Testis (tissue), 3 donors: ENCODE measurements around the gene SLC39A13. TPM values are rescaled to one million over a fixed set of nuclear protein-coding genes. Genes with fewer than 3 reads are reported as not detected.

Experiments
- DNase-seq: peaks from one replicate; pipeline ENCODE4 v3.0.0-alpha.2; 2019
- H3K27ac ChIP-seq, 2 donors: fragments of 200-600 bp; sonication (generic); one replicate each; pipeline ENCODE4 v1.5.1; 2019
- H3K27me3 ChIP-seq: fragments of 200-600 bp; sonication (generic); one replicate; pipeline ENCODE4 v1.5.1; 2019
- H3K36me3 ChIP-seq: fragments of 200-600 bp; sonication (generic); one replicate; pipeline ENCODE4 v1.5.1; 2017; ENCODE audit warnings: low read depth; ENCODE audit errors: missing control alignments
- H3K4me1 ChIP-seq: fragments of 200-600 bp; sonication (generic); one replicate; pipeline ENCODE4 v1.5.1; 2019
- H3K4me3 ChIP-seq, 2 donors: fragments of 200-600 bp; sonication (generic); one replicate each; pipeline ENCODE4 v1.5.1; 2017 to 2019
- H3K9me3 ChIP-seq: fragments of 200-600 bp; sonication (generic); one replicate; pipeline ENCODE4 v1.5.1; 2017
- POLR2A ChIP-seq: fragments of 450-650 bp; IDR thresholded peaks from one replicate; pipeline ENCODE4 v1.6.1; 2017; ENCODE audit warnings: antibody characterized with exemption, mild to moderate bottlenecking, moderate library complexity
- WGBS, 2 donors: methylation state at CpG; one replicate each; pipeline ENCODE4 v1.1.5; 2018; 5-methylcytosine and 5-hydroxymethylcytosine counted together
- intact Hi-C: fragments of 100-400 bp; cut with DNase I; formaldehyde crosslinking; loops from one replicate; pipeline ENCODE4 v1.15.1; 2023; ENCODE audit warnings: low total_unique reads
- polyA plus RNA-seq: library from polyadenylated mRNA; stranded (reverse); fragments of 350-450 nt; fragmentation: Illumina TruSeq; extraction: RNeasy Lipid Tissue Mini Kit (QIAGEN cat#74804); gene quantifications from one replicate; pipeline ENCODE4 v1.2.3, GENCODE V29; 2014; ENCODE audit warnings: low read depth, low replicate concordance; ENCODE audit not compliant: insufficient read depth
- total RNA-seq, 2 donors: library from RNA; depleted of rRNA; stranded (reverse); fragments of >200 nt; gene quantifications; one replicate each; pipeline ENCODE4 v1.2.3, GENCODE V29; 2016
- TF ChIP-seq, protein P1 (sequence below), 3 experiments: fragments of 450-650 bp in 2 of 3; fragments of 200-600 bp in 1 of 3; sonication (generic) in 1 of 3; IDR thresholded peaks; one replicate each; pipeline ENCODE4 v1.5.1; 2016 to 2019; ENCODE audit warnings: antibody characterized with exemption in 3 of 3, mild to moderate bottlenecking in 2 of 3, moderate library complexity in 1 of 3

SLC39A13 gene
- total and polyA plus RNA-seq, 3 donors from 2014 or later = 95.1 to 99.2 (median 98.1) TPM

DNA sequence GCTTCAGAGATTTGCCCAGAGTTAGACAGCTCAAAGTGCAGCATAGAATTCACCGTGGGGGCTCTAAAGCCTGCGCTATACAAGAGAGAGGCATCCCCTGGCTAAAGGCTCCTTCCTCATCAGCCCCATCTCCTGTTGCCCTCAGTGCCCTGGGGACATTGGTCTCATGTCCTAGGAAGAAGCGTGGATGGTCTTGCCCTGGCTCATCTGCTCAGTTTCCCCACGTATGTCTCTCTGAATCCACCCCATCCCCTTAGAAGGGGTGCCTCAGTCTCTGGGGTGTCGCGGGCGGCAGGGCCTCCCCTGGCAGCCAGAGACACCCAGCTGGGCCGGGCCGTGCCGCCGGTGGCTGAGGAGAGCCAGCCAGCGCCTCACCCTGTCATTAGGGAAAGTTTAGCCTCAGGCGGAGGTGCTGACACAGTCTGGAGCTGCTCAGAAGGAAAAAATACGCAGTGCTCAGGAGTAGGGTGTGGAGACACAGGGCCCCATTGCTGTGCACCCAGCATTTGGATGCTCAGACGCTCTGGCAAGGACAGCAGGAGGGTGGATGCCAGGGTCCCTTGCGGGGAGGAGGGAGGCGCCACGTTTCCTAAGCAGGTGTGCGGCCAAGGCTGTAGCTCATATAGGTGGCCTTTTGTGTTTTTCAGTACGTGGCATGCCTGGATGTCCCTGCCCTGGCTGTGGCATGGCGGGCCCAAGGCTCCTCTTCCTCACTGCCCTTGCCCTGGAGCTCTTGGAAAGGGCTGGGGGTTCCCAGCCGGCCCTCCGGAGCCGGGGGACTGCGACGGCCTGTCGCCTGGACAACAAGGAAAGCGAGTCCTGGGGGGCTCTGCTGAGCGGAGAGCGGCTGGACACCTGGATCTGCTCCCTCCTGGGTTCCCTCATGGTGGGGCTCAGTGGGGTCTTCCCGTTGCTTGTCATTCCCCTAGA is 1.3 kb downstream of the SLC39A13 start:
- no peaks in the 10 kb centered on the region for H3K36me3 ChIP-seq
- H3K27me3 ChIP-seq = no peaks in the 10 kb centered on the region
- TF ChIP-seq POLR2A = no peak
- TF ChIP-seq, protein P1, sequence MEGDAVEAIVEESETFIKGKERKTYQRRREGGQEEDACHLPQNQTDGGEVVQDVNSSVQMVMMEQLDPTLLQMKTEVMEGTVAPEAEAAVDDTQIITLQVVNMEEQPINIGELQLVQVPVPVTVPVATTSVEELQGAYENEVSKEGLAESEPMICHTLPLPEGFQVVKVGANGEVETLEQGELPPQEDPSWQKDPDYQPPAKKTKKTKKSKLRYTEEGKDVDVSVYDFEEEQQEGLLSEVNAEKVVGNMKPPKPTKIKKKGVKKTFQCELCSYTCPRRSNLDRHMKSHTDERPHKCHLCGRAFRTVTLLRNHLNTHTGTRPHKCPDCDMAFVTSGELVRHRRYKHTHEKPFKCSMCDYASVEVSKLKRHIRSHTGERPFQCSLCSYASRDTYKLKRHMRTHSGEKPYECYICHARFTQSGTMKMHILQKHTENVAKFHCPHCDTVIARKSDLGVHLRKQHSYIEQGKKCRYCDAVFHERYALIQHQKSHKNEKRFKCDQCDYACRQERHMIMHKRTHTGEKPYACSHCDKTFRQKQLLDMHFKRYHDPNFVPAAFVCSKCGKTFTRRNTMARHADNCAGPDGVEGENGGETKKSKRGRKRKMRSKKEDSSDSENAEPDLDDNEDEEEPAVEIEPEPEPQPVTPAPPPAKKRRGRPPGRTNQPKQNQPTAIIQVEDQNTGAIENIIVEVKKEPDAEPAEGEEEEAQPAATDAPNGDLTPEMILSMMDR (IDR thresholded peaks at IDR 0.05) = no peak
- no peak for DNase-seq
- WGBS, 2 donors = 74 to 79% methylated on average over 9 to 28 of the region's 31 CpGs
- peak overlapping the region; percentile 88 to 93 for H3K27ac ChIP-seq
- H3K4me1 ChIP-seq = peaks cover 33% of the 10 kb centered on the region
- peak overlapping the region; percentile 69 to 87 for H3K4me3 ChIP-seq
- intact Hi-C loops = no loop called here
- no peaks in the 10 kb centered on the region for H3K9me3 ChIP-seq

DNA sequence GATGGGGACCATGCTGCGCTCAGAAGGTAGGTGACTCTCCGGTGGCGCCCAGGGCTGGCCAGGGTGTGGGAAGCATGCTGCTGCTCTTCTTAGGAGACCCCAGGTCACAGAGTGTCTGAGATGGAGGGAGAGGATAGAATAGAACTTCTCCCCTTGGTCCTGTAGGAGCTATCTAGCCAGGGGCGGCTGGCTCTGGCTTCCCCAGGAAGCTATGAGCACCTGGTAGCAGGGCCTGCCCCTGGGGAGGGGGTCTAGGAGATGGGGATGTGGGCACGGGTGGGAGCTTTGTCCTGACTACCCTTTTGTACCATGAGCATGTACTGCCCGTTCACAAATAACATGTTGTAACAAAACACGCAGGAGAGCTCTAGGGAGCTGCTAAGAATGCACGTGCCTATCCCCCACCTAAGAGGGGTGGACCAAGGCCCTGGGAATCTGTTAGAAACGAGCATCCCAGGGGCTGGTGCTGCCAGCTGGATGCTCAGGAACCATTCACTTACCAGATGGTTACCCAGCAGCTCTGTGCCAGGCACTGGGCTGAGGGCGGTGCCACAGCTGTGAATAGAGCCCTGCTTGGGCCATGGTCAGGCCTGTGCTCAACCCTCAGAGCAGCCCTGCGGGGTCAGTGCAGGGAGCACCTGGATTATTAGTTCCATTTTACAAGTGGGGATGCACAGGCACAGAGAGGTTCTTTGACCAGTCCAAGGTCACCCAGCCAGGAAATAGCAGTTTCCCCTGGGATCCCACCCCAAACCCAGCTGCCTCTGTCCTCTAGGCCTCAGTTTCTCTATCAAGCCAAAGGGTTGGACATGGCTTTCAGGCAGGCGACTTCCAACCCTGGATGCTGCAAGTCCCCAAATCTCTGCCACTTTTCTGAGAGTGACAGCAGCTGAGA is 2.2 kb downstream of the SLC39A13 start:
- 79 to 87% methylated on average over 10 to 12 of the region's 12 CpGs for WGBS, 2 donors
- peaks cover 36% of the 10 kb centered on the region for H3K4me1 ChIP-seq
- peak overlapping the region in 1 of 2 donors; percentile 87 for H3K4me3 ChIP-seq
- no peaks in the 10 kb centered on the region for H3K27me3 ChIP-seq
- no peaks in the 10 kb centered on the region for H3K36me3 ChIP-seq
- no peaks in the 10 kb centered on the region for H3K9me3 ChIP-seq
- DNase-seq = no peak
- intact Hi-C loops = no loop called here
- TF ChIP-seq POLR2A = no peak
- TF ChIP-seq, protein P1 (IDR thresholded peaks at IDR 0.05) = no peak
- H3K27ac ChIP-seq = peak overlapping the region in 1 of 2 donors; percentile 93

DNA sequence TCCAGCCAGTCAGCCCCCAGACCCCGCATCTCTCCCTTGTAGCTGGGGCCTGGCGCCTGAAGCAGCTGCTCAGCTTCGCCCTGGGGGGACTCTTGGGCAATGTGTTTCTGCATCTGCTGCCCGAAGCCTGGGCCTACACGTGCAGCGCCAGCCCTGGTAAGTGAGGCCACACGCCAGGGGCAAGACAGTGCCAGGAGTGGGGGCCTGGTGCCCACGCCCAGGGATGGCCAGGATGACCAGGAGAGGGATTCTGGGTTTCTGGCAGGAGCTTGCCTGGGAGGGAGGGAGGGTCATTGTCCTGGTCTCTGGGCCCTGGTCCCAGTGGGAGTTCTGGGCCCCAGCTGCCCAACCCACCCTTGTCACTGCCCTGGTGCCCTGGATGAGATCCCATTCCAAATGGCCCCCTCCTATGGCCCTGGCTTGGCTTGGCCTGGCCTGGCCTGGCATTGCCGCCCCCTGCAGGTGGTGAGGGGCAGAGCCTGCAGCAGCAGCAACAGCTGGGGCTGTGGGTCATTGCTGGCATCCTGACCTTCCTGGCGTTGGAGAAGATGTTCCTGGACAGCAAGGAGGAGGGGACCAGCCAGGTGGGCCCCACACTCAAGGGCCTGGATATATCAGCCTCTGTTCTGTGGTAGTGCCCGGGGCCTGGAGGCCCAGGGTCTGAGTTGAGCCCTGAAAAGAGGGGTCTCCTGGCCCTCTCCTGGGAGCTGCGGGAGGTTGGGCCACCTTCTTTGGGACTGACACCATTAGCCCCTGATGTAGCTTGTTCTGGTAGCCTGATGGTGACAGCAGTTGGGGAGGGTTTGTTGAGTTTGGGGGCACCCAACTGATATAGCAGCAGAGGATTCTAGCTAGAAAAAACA is 3.7 kb downstream of the SLC39A13 start:
- 86 to 88% methylated on average over 6 to 12 of the region's 12 CpGs for WGBS, 2 donors
- intact Hi-C loops = no loop called here
- no peaks in the 10 kb centered on the region for H3K27me3 ChIP-seq
- H3K4me1 ChIP-seq = peaks cover 39% of the 10 kb centered on the region
- TF ChIP-seq, protein P1 (IDR thresholded peaks at IDR 0.05) = peak; percentile 33 to 72 (median 46)
- TF ChIP-seq POLR2A = no peak
- no peaks in the 10 kb centered on the region for H3K9me3 ChIP-seq
- H3K36me3 ChIP-seq = no peaks in the 10 kb centered on the region
- no peak overlapping the region for H3K4me3 ChIP-seq
- H3K27ac ChIP-seq = no peak overlapping the region
- peak; percentile 40 for DNase-seq

DNA sequence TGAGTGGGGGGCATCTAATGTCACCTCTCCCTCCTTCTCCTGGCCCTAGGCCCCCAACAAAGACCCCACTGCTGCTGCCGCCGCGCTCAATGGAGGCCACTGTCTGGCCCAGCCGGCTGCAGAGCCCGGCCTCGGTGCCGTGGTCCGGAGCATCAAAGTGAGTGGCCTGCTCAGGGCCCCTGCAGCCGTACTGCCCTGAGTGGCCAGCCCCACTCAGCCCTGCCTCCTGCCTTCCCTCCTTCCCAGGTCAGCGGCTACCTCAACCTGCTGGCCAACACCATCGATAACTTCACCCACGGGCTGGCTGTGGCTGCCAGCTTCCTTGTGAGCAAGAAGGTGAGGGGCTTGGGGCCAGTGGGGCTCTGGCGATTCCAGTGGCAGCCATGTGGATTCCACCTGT is 5.0 kb downstream of the SLC39A13 start:
- TF ChIP-seq, protein P1 (IDR thresholded peaks at IDR 0.05) = no peak
- TF ChIP-seq POLR2A = no peak
- Histone ChIP-seq H3K27ac (peak overlapping the region; percentile 18 to 63), H3K4me3 (no peak overlapping the region), H3K27me3 (no peaks in the 10 kb centered on the region), H3K9me3 (no peaks in the 10 kb centered on the region), H3K36me3 (no peaks in the 10 kb centered on the region), H3K4me1 (peaks cover 33% of the 10 kb centered on the region)
- DNase-seq = no peak
- intact Hi-C loops = no loop called here
- 79 to 97% methylated on average over 11 to 13 of the region's 13 CpGs for WGBS, 2 donors
